Smooth muscle cell (in vitro differentiated cells): Measurements from ENCODE around the gene ZFP92. TPM values are rescaled to one million over a fixed set of nuclear protein-coding genes. Genes with fewer than 3 reads are reported as not detected.

Source experiments
- DNase-seq: peaks from one replicate; lab custom pipeline; 2025; ENCODE audit not compliant: unreplicated experiment; lab: John Stamatoyannopoulos, UW
- H2AFZ ChIP-seq: fragments of 200-600 bp; sonication (generic); 2 replicates; pipeline ENCODE4 v1.6.0; 2016; ENCODE audit warnings: antibody characterized with exemption, low read depth, mild to moderate bottlenecking
- H3F3A ChIP-seq: fragments of 200-600 bp; sonication (generic); 2 replicates; pipeline ENCODE4 v1.6.0; 2017; ENCODE audit warnings: antibody characterized with exemption, low read depth
- H3K27ac ChIP-seq: fragments of 200-600 bp; sonication (generic); 2 replicates; pipeline ENCODE4 v1.5.1; 2016; ENCODE audit warnings: low read depth, mild to moderate bottlenecking
- H3K27me3 ChIP-seq: fragments of 200-600 bp; sonication (generic); 2 replicates; pipeline ENCODE4 v1.6.1; 2016; ENCODE audit warnings: low read depth, mild to moderate bottlenecking
- H3K36me3 ChIP-seq: fragments of 200-600 bp; sonication (generic); 2 replicates; pipeline ENCODE4 v1.5.1; 2016; ENCODE audit warnings: low read depth
- H3K4me1 ChIP-seq: fragments of 200-600 bp; sonication (generic); 2 replicates; pipeline ENCODE4 v1.5.1; 2016; ENCODE audit warnings: low read depth
- H3K4me2 ChIP-seq: fragments of 200-600 bp; sonication (generic); 2 replicates; pipeline ENCODE4 v1.6.0; 2016; ENCODE audit warnings: mild to moderate bottlenecking
- H3K4me3 ChIP-seq: fragments of 200-600 bp; sonication (generic); 2 replicates; pipeline ENCODE4 v1.5.1; 2016; ENCODE audit warnings: mild to moderate bottlenecking
- H3K79me2 ChIP-seq: fragments of 200-600 bp; sonication (generic); 2 replicates; pipeline ENCODE4 v1.6.0; 2016; ENCODE audit warnings: low read depth, mild to moderate bottlenecking
- H3K9ac ChIP-seq: fragments of 200-600 bp; sonication (generic); 2 replicates; pipeline ENCODE4 v1.6.0; 2016; ENCODE audit warnings: low read depth
- H3K9me3 ChIP-seq: fragments of 200-600 bp; sonication (generic); replicated peaks from 2 replicates; pipeline ENCODE4 v1.5.1; 2016; ENCODE audit warnings: low read depth
- H4K20me1 ChIP-seq: fragments of 200-600 bp; sonication (generic); 2 replicates; pipeline ENCODE4 v1.6.0; 2016; ENCODE audit warnings: low read depth
- CTCF ChIP-seq: fragments of 200-600 bp; sonication (generic); IDR thresholded peaks from 2 replicates; pipeline ENCODE4 v1.5.1; 2017; ENCODE audit warnings: borderline replicate concordance, mild to moderate bottlenecking, antibody characterized with exemption; ENCODE audit not compliant: insufficient read depth, poor library complexity, severe bottlenecking
- WGBS: methylation state at CpG from one replicate; pipeline ENCODE4 v1.1.7; 2016; ENCODE audit warnings: low lambda C conversion rate; 5-methylcytosine and 5-hydroxymethylcytosine counted together
- polyA plus RNA-seq: library from polyadenylated mRNA; unstranded; fragments of >200 nt; fragmentation: Nextera tagmentation; extraction: Ambion mirVana; gene quantifications from 2 replicates; pipeline ENCODE4 v1.2.1, GENCODE V29; 2016
- total RNA-seq: library from RNA; depleted of rRNA; stranded (reverse); fragments of >200 nt; gene quantifications from 2 replicates; pipeline ENCODE4 v1.2.3, GENCODE V29; 2014

The ZFP92 gene
- total and polyA plus RNA-seq, 2 experiments from 2014 or later: 0.73 to 1.3 TPM

- WGBS: 86% methylated on average over 18 of the region's 18 CpGs
These were observed 10.6 kb downstream of the ZFP92 start for GRCh38 chrX:153421856-153422255.

GRCh38 chrX:153423652-153424051 is 12.4 kb downstream of the ZFP92 start:
- H3K27ac ChIP-seq: no peak overlapping the region
- H3K9me3 ChIP-seq: no peaks in the 10 kb centered on the region
- H3K36me3 ChIP-seq: no peaks in the 10 kb centered on the region
- H4K20me1 ChIP-seq: no peaks in the 10 kb centered on the region
- no peak overlapping the region for H3K9ac ChIP-seq
- no peaks in the 10 kb centered on the region for H3K79me2 ChIP-seq
- no peak for DNase-seq
- no peak for TF ChIP-seq CTCF
- H3K27me3 ChIP-seq: no peaks in the 10 kb centered on the region
- no peak overlapping the region for H3K4me2 ChIP-seq
- no peaks in the 10 kb centered on the region for H3F3A ChIP-seq
- no peak overlapping the region for H2AFZ ChIP-seq
- 79% methylated on average over 8 of the region's 8 CpGs for WGBS
- no peaks in the 10 kb centered on the region for H3K4me1 ChIP-seq
- H3K4me3 ChIP-seq: no peak overlapping the region

More at GRCh38 chrX:153421856-153422255, 10.6 kb downstream of the ZFP92 start:
- Histone ChIP-seq H3F3A (no peaks in the 10 kb centered on the region), H3K27ac (no peak overlapping the region), H3K27me3 (no peaks in the 10 kb centered on the region), H3K36me3 (no peaks in the 10 kb centered on the region), H3K4me2 (no peak overlapping the region), H3K79me2 (no peaks in the 10 kb centered on the region), H2AFZ (no peak overlapping the region), H3K4me1 (no peaks in the 10 kb centered on the region), H3K9me3 (no peaks in the 10 kb centered on the region), H4K20me1 (no peaks in the 10 kb centered on the region), H3K4me3 (no peak overlapping the region), H3K9ac (no peak overlapping the region)
- no peak for DNase-seq
- no peak for TF ChIP-seq CTCF

GRCh38 chrX:153426204-153426603 is 14.9 kb downstream of the ZFP92 start:
- H3K27me3 ChIP-seq: no peaks in the 10 kb centered on the region
- no peak overlapping the region for H3K9ac ChIP-seq
- H3K79me2 ChIP-seq: no peaks in the 10 kb centered on the region
- H3F3A ChIP-seq: no peaks in the 10 kb centered on the region
- no peak overlapping the region for H3K4me2 ChIP-seq
- H4K20me1 ChIP-seq: no peaks in the 10 kb centered on the region
- no peak for DNase-seq
- TF ChIP-seq CTCF: no peak
- no peaks in the 10 kb centered on the region for H3K36me3 ChIP-seq
- no peak overlapping the region for H2AFZ ChIP-seq
- no peak overlapping the region for H3K27ac ChIP-seq
- no peak overlapping the region for H3K4me3 ChIP-seq
- H3K9me3 ChIP-seq: no peaks in the 10 kb centered on the region
- WGBS: 71% methylated on average over 3 of the region's 3 CpGs
- no peaks in the 10 kb centered on the region for H3K4me1 ChIP-seq

- 79% methylated on average over 6 of the region's 6 CpGs for WGBS
- H3K9ac ChIP-seq: no peak overlapping the region
These were observed 19.5 kb downstream of the ZFP92 start for GRCh38 chrX:153430796-153431195.

More at GRCh38 chrX:153430796-153431195, 19.5 kb downstream of the ZFP92 start:
- Histone ChIP-seq H3K36me3 (no peaks in the 10 kb centered on the region), H3K4me3 (no peak overlapping the region), H3K9me3 (no peaks in the 10 kb centered on the region), H3K27me3 (no peaks in the 10 kb centered on the region), H3K4me1 (no peaks in the 10 kb centered on the region), H3K4me2 (no peak overlapping the region), H3K79me2 (no peaks in the 10 kb centered on the region), H3F3A (no peaks in the 10 kb centered on the region), H4K20me1 (no peaks in the 10 kb centered on the region), H3K27ac (no peak overlapping the region), H2AFZ (no peak overlapping the region)
- no peak for TF ChIP-seq CTCF
- DNase-seq: no peak
